ENCODE results near the gene RHEX. TPM values are rescaled to one million over a fixed set of nuclear protein-coding genes. Genes with fewer than 3 reads are reported as not detected.

The RHEX gene
- total RNA-seq, 6 experiments from 2014 or later, result not detected

DNA sequence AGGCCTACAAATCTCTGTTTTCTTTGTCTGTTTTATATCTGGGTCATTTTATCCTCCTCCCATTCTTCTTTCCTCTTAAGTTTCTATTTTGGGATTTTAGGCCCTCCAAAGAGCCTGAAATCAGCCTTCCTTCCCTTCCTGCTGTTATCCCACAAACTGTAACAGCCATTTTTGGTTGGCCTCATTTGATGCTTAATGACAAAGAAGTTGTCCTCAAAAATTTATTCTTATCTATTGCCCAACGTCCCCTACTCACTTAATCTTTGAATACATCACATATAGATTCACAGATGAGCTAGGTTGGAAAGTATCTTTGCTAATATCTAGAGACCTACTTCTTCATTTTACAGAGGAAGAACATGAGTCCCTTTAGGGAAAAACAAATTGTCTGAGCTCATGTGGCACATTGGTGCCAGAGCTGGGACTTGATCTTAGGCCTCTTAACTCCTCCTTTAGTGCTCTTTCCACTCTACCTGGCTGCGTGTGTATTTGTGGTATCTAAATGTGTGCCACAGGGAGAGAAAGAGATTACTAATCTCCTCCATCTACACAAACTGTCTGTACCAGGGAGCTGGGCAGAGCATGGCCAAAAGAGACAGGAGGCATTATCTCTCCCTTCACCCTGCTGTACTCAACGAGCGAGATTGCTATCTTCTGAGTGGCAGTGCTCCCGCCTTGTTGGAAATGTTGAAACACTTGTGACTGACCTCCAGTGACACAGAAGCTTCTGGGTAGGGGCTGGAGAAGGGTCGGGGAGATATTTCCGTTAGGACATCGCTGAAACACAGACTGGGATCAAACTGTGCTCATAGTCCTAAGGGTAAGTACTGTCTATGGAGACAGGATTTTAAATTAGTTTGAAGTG is 30.1 kb downstream of the RHEX start:
- Mint-ChIP-seq H3K9me3 (no peaks in the 10 kb centered on the region), H3K4me3 (no peak overlapping the region), H3K27me3 (ENCODE audit: insufficient read depth) (peaks cover 58% of the 10 kb centered on the region), H3K4me1 (ENCODE audit: low read depth) (no peaks in the 10 kb centered on the region), H3K36me3 (ENCODE audit: low read depth) (no peaks in the 10 kb centered on the region), H3K27ac (no peak overlapping the region)
- DNase-seq, result no peak
- TF ChIP-seq, protein P1, sequence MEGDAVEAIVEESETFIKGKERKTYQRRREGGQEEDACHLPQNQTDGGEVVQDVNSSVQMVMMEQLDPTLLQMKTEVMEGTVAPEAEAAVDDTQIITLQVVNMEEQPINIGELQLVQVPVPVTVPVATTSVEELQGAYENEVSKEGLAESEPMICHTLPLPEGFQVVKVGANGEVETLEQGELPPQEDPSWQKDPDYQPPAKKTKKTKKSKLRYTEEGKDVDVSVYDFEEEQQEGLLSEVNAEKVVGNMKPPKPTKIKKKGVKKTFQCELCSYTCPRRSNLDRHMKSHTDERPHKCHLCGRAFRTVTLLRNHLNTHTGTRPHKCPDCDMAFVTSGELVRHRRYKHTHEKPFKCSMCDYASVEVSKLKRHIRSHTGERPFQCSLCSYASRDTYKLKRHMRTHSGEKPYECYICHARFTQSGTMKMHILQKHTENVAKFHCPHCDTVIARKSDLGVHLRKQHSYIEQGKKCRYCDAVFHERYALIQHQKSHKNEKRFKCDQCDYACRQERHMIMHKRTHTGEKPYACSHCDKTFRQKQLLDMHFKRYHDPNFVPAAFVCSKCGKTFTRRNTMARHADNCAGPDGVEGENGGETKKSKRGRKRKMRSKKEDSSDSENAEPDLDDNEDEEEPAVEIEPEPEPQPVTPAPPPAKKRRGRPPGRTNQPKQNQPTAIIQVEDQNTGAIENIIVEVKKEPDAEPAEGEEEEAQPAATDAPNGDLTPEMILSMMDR (IDR thresholded peaks at IDR 0.05), result no peak

DNA sequence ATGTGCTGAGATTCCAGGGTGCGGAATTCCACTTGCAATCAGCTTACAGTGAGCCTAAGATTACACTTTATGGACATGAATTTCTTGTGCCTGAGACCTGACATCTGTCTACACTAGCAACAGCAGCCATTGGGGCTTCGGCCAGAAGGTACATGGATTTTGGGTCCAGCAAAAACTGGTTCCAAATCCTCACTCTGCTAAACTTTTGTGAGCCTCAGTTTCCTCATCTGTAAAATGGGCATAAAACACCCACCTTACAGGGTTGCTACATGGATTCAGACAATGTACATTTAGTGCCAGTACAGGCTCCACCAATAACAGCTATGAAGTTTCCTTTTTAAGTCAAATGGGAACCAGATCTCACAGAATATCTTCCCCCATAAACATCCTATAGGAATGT is 30.8 kb downstream of the RHEX start:
- no peak for DNase-seq
- Mint-ChIP-seq H3K9me3 (no peaks in the 10 kb centered on the region), H3K27me3 (ENCODE audit: insufficient read depth) (peaks cover 58% of the 10 kb centered on the region), H3K4me3 (no peak overlapping the region), H3K36me3 (ENCODE audit: low read depth) (no peaks in the 10 kb centered on the region), H3K4me1 (ENCODE audit: low read depth) (no peaks in the 10 kb centered on the region), H3K27ac (no peak overlapping the region)
- TF ChIP-seq, protein P1 (IDR thresholded peaks at IDR 0.05), result no peak

DNA sequence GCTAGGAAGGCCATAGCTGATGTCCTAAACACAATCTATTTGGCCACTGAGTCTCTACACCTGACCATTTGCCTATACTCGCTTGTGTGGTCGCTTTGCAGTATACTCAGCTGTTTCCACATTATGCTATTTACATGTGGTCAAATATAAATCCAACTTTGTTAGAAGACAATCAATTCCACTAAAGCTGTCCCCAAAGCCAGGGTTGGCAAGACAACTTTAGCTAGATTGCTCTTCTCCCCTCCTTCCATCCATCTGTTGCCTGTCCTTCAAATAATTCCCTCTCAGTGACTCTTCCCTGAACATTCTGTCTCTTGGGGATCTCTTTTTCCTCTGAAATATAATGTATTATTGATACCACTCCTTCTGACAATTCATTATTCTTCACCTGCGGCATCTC is 34.1 kb downstream of the RHEX start:
- H3K27ac Mint-ChIP-seq, result no peak overlapping the region
- no peaks in the 10 kb centered on the region for H3K36me3 Mint-ChIP-seq (ENCODE audit: low read depth)
- DNase-seq, result no peak
- no peaks in the 10 kb centered on the region for H3K9me3 Mint-ChIP-seq
- no peak overlapping the region for H3K4me3 Mint-ChIP-seq
- TF ChIP-seq, protein P1 (IDR thresholded peaks at IDR 0.05), result no peak
- H3K27me3 Mint-ChIP-seq (ENCODE audit: insufficient read depth), result peaks cover 36% of the 10 kb centered on the region
- no peaks in the 10 kb centered on the region for H3K4me1 Mint-ChIP-seq (ENCODE audit: low read depth)

DNA sequence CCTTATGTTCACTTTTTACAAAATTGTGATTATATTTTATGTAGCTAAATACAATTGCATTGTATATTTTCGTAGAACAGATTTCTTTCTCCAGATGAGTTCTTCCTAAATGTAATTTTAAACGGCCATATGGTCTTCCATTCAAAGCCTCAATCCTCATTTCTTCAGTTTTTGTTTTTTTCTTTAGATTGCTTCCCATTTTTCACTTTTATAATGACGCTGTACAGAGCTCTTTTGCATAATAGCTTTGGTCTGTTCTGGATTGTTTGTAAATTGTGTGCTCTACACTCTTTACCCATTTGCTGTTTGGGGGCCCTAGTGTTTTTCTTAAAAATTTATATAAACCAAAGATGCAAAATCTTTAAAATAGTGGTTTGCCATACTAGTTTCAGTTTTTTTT is 36.4 kb downstream of the RHEX start:
- TF ChIP-seq, protein P1 (IDR thresholded peaks at IDR 0.05), result no peak
- Mint-ChIP-seq H3K36me3 (ENCODE audit: low read depth) (no peaks in the 10 kb centered on the region), H3K9me3 (no peaks in the 10 kb centered on the region), H3K4me3 (no peak overlapping the region), H3K27me3 (ENCODE audit: insufficient read depth) (peaks cover 33% of the 10 kb centered on the region), H3K4me1 (ENCODE audit: low read depth) (no peaks in the 10 kb centered on the region), H3K27ac (no peak overlapping the region)
- no peak for DNase-seq

DNA sequence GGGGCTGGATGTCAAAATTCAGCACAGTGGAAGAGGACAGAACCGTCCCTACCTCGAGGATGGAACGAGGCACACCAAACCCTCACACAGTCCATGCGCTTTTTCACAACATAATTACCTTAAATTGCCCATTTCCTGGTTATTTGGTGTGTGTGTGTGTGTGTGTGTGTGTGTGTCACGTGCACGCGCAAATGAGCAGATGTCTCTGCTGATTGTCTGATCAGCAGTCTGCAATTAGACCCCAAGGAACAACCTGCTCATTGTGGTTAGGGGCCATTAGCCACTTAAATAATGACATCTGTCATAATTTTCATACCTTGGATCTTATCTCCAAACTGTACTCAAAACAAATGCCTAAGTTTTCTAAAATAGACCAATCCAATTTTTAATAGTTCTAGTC is 41.1 kb downstream of the RHEX start:
- H3K36me3 Mint-ChIP-seq (ENCODE audit: low read depth), result no peaks in the 10 kb centered on the region
- no peaks in the 10 kb centered on the region for H3K9me3 Mint-ChIP-seq
- TF ChIP-seq, protein P1 (IDR thresholded peaks at IDR 0.05), result no peak
- H3K4me3 Mint-ChIP-seq, result no peak overlapping the region
- H3K27me3 Mint-ChIP-seq (ENCODE audit: insufficient read depth), result peaks cover 43% of the 10 kb centered on the region
- H3K4me1 Mint-ChIP-seq (ENCODE audit: low read depth), result no peaks in the 10 kb centered on the region
- H3K27ac Mint-ChIP-seq, result no peak overlapping the region
- no peak for DNase-seq
